GM19463 (cell line): Measurements from ENCODE around the gene KLHDC10.
"Not testable (repeated sequence)": the region's sequence is repeated elsewhere in the genome, so short reads cannot be mapped to it uniquely, and the experiment has no call there.

Experiments
- ATAC-seq: cut with Tn5 transposase; IDR thresholded peaks from one replicate; pipeline ENCODE4 v1.9.1; 2021; ENCODE audit warnings: mild to moderate bottlenecking, moderate library complexity; ENCODE audit not compliant: unreplicated experiment

KLHDC10 gene

DNA sequence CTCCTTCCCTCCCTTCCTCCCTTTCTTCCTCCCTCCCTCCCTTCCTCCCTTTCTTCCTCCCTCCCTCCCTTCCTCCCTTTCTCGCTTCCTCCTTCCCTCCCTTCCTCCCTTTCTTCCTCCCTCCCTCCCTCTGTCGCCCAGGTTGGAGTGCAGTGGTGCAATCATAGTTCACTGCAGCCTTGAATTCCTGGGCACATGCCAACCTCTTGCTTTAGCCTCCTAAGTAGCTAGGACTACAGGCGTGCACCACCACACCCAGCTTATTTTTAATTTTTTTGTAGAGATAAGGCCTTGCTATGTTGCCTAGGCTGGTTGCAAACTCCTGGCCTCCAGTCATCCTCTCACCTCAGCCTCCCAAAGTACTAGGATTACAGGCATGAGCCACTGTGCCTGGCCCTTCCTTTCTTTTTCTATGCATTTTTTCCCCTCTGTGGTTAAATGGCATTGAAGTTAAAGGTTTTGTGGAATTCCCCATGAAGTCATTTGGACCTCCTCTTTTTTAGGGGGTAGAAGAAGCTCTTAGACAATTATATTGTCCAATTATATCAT, 9.6 kb downstream of the KLHDC10 start:
- no peak for ATAC-seq

DNA sequence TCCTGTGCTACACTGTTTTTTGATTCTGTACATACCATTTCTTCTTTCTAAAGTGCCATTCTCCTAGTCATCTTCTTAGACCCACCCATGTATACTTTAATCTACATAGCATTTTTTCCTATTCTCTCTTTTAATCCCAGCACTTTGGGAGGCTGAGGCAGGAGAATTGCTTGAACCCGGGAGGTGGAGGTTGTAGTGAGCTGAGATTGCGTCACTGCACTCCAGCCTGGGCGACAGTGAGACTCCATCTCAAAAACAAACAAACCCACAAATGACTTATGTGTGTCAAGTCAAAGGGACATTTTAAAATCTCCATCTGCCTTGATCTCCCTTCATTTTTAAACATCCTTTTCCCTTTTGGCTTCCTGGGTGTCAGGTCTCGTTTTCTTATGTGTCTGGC, 13.2 kb downstream of the KLHDC10 start:
- ATAC-seq, result not testable (repeated sequence)

DNA sequence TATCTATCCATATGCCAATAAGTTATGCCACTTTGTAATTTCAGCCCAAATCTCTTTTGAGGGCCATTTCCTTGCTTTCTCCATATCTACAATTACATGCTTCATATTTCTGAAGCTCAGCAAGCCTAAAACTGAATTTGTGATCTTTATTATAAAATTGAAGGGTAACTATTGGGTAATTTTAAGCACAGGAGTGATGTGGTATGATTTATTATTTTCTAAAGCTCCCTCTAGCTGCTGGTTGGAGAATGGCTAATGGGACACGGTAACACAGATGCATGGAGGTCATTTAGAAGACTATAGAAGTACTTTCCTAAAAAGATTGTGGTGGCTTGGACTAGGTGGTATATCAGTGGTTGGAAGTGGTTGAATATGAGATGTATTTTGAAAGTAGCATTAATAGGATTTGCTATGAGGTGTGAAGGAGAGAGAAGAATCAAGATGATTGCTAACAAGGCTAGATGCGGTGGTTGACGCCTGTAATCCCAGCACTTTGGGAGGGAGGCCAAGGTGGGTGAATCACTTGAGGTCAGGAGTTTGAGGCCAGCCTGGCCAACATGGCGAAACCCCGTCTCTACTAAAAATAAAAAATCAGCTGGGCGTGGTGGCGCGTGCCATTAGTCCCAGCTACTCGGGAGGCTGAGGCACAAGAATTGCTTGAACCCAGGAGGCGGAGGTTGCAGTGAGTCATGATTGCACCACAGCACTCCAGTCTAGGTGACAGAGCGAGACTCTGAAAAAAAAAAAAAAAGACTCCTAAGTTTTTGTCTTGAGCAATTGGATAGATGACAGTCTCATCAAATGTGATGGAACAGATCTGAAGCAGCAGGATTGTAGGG, 13.9 kb downstream of the KLHDC10 start:
- no peak for ATAC-seq

DNA sequence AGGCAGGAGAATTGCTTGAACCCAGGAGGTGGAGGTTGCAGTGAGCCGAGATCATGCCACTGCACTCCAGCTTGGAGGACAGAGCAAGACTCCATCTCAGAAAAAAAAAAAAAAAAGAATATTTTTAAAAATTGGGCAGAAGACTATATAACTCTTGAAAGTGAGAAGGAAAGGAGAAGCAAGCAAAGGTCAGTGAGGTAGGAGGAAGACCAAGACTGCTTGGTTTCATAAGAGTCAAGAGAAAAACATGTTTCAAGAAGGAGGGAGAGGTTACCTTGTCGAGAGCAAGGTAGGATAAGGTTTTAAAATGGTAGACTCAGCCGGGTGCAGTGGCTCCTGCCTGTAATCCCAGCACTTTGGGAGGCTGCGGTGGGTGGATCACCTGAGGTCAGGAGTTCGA, 14.9 kb downstream of the KLHDC10 start:
- not testable (repeated sequence) for ATAC-seq

DNA sequence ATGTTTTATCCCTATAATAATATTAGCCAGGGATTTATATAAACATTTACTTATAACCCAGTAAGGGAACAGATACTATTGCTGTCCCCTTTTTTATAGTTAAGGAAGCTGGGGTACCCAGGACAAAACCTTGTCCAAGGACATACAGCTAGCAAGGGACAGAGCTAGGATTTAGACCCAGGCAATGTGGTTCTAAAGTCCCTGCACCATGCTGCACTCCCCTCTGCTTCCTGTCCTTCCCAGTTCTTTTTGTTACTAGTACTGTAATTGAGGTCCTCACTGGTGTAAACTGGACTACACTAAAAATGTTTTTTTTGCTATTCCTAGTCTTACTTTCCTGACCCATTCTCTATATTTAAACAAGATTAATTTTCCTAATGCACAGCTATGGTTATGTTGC, 16.6 kb downstream of the KLHDC10 start:
- ATAC-seq, result no peak

DNA sequence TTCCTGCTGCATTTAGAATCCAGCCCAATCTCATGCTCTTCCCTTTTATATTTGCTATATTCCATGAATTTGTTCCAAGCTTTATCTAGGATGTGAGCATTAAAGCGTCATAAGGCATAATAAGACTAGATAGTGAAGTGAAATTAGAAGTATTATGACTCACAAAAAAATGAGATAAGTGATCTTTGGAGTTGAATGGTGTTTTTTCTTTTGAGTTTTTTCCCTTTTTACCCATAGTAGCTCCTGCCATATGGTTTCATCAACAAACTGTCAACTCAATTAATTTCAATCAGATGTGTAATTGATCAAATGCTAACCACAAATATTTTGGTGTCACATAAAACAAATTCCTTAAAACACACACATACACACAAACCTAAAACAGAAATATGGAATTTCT, 17.0 kb downstream of the KLHDC10 start:
- ATAC-seq, result no peak

DNA sequence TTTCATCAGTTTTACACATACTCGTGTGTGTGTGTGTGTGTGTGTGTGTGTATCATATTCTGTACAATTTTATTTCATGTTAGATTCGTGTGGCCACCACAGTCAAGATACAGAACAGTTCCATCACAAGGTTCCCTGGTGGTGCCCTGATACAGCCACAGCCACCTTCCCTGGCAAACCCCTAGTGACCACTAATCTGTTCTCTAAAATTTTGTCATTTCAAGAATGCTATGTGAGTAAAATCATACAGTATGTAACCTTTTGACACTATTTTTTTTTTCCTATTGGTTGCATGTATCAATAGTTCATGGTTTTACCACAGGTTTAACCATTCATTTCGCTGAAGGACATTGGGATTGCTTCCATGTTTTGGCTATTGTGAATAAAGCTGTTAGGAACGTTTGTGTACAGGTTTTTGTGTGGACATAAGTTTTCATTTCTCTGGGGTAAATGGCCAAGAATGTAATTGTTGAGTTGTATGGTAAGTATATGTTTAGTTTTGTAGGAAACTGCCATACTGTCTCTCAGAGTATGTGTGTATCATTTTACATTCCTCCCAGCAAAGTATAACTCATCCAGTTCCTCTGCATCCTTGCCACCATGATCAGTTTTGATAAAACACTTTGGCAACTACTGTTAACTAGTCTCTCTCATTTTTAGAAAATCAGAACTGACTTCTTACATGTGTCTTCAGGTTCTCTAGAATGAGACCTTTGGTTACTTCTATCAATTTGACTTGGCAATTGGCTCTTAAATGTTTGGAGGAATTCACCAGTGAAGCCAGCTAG, 20.6 kb downstream of the KLHDC10 start:
- ATAC-seq, result peak; percentile 59

DNA sequence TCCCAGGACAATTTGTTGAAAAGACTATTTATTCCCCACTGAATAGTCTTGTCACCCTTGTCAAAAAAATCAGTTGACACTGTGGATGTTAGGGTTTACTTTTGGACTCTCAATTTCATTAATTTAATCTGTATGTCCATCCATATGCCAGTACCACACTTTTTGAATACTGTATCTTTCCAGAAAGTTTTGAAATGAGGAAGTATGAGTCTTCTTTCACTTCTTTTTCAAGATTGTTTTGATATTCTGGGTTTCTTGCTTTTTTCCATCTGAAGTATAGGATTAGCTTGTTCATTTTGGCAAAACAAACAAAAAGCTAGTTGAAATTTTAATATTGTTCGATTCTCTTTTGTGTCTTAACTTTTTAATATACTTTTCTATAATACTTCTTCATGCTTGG, 21.7 kb downstream of the KLHDC10 start:
- no peak for ATAC-seq

DNA sequence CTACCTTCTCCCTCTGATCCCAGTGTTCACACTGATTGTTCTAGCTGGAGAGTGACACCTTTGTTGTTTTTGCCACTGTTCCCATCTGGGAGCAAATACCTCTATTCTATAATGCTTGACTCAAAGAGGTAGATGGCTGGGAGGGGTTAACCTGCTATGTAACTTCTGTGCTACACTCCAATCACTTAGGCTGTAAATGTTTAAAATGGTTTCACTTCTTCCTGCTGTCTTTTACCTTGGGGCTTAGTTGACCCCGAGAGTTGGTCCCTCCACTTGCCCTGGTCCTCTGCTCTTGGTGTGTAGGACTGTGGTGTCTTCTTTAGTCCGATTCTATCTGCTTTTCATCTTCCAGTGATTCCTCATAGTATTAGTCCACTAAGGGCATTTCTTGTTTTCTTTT, 22.3 kb downstream of the KLHDC10 start:
- peak; percentile 60 for ATAC-seq

DNA sequence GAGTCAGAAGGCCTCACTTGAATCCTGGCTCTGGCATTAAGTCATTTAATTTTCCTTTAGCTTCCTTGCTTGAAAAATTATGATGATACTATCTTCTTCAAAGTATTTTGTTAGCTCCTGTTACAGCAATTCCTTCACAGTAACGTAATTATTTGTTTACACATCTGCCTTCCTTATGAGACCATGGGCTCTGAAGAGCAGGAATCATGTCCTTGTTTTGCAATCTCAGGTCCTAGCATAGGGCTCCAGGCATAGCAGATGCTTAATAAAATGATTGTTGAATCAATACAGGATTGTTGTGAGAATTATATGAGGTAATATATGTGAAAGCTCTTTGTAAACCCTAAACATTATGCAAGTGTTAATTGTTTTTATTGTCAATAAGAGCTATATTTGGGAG, 25.5 kb downstream of the KLHDC10 start:
- no peak for ATAC-seq

DNA sequence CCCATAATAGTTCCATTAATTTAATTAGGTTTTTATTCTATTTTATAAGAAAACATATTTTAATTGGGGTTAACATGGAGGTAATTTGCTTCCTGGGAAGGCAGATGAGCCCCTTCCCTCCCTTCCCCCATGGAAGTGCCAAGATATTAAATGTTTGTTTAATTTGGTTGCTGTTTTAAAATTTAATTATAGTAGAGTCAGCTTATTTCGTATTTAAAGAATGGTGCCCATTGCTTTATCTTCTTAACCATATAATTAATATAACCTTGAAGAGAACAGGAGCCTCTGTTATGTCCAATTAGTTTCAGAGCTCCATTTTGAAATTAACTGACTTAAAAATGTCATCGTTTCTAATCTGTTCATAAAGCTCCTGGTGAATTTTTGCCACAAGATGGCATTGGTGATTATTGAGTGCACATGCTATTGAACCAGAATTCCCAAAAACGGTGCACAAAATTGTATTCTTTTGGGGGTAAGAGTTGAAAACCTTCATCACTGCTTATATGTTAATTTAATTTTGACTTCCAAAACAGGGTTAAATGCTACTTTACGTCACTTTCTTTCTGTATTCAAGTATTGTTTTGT, 26.0 kb downstream of the KLHDC10 start:
- no peak for ATAC-seq

DNA sequence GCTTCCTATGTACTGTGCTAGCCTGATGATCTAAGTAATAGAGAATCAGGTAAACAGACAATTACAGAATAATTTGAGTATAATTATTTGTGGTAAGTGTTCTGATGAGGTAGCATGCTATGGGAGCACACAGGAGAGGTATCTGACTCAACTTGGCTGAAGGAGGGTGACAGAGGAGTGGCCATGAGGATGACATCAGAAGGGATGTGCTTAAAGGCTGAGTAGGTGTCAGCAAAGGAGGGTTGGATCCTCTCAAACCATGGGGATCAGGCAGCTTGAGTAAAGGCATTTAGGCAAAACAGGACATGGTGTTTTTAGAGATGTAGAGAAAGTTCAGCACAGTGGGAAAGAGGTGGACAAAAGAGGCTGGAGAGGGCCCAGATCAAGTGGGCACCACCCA, 29.0 kb downstream of the KLHDC10 start:
- ATAC-seq, result no peak

DNA sequence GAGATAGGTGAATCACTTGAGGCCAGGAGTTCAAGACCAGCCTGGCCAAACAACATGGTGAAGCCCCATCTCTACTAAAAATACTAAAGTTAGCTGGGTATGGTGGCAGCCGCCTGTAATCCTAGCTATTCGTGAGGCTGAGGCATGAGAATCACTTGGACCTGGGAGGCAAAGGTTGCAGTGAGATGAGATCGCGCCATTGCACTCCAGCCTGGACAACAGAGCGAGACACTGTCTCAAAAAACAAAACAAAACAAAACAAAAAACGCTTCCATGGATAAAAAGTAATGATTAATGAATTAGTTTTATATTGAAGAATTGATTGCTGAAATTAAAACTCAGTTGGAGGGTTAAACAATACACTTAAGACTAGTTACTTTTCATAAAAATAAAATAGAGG, 32.3 kb downstream of the KLHDC10 start:
- no peak for ATAC-seq

DNA sequence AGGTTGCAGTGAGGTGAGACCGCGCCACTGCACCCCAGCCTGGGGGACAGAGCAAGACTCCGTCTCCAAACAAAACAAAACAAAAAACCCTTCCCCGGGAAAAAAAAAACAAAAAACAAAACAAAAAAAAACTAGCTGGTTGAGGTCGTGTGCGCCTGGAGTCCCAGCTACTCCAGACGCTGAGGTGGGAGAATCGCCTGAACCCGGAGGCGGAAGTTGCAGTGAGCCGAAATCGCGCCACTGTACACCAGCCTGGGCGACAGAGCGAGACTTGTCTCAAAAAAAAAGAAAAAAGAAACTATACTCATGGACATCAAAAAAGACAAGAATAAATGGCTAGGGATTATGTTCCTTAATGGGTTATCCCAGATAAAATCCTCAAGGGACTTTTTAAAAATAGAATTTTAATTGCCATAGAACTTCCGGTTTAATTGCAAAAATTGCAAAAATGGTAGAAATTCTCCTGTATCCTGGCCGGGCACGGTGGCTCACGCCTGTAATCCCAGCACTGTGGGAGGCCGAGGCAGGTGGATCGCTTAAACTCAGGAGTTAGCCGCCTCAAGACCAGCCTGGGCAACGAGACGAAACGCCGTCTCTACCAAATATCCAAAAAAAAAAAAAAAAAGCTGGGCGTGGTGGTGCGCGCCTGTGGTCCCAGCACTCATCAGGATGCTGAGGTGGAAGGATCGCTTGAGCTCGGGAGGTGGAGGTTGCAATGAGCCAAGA, 37.8 kb downstream of the KLHDC10 start:
- no peak for ATAC-seq

DNA sequence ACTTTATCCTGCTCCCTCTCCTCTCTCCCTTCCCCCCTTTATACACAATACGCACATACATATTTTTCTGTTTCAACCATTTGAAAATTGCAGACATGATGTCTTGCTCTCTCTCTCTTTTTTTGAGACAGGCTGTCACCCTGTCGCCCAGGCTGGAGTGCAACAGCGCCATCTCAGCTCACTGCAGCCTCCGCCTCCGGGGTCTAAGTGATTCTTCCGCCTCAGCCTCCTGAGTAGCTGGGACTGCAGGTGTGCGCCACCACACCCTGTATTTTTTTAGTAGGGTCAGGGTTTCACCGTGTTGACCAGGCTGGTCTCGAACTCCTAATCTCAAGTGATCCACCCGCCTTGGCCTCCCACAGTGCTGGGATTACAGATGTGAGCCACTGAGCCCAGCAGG, 38.5 kb downstream of the KLHDC10 start:
- ATAC-seq, result no peak

DNA sequence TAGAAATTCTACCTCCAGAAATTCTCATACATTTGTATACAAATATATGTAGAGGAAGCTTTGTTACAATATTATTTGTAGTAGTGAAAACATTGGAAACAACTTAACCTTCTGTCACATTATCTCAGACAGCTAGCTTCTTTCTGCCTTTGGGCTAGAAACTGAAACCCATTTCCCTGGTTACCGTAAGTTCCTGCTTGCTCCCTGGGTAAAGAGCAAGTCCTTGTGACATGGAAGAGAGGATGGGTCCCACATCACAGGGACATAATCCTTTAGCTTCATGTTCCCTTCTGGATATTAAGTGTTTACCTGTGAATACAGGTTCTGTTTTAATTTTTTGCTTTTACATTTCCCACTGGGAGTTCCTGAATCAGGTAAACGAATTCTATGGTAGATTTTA, 41.8 kb downstream of the KLHDC10 start:
- no peak for ATAC-seq

DNA sequence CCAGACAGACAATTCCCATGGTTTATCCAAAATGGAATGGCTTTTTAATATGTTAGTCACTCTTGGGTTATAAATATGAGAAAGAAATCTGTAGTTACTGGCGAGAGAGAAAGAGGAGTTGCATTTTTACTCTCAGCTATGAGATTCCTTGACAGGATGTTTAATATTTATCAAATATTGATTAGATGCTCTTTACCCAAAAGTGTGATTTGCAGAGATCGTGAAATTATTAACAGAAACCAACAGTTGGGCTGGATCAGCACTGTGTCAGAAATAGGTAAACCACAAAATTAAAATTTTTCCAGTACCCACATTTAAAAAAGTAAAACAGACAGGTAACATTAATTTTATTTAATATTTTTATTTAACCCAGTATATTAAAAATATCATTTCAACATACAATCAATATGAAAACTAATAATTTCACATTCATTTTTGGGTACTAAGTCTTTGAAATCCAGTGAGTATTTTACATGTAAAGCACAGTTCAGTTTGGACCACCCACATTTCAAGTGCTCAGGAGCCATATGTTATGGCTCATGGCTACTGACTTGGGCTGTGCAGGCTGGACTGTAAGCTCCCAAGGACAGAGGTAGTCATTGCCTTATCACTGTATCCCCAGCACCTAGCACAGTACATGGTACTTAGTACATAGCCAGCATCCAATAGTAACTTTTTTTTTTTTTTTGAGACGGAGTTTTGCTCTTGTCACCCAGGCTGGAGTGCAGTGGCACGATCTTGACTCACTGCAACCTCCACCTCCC, 42.5 kb downstream of the KLHDC10 start:
- no peak for ATAC-seq

DNA sequence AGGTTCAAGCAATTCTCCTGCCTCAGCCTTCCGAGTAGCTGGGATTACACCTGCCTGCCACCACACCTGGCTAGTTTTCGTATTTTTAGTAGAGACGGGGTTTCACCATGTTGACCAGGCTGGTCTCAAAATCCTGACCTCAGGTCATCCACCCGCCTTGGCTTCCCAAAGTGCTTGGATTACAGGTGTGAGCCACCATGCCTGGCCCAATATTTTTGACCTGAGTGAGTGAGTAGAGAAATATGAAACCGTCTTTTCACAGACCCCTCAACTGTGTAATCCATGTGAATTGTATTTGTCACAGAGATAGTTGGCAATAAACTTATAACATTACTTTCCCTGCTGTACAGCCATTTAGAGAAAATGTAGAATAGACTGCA, 43.1 kb downstream of the KLHDC10 start:
- ATAC-seq, result not testable (repeated sequence)

DNA sequence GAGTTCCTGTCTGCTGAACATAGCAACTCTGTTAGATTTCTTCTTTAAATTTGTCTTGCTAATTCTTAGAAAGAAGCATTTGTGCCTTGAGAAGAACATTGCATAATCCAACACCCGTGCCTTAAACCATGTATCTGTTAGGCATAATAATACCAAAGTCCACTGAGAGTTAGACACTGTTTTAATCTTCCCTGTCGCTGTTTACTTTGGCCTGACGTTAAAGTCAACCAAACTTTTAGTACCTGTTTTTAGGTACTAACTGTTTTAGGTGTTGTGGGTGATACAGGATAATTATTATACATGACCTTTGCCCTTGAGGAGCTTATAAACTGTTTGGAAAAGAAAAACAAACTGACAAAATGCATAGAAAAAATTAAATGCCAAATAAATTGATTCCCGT, 43.6 kb downstream of the KLHDC10 start:
- ATAC-seq, result no peak

DNA sequence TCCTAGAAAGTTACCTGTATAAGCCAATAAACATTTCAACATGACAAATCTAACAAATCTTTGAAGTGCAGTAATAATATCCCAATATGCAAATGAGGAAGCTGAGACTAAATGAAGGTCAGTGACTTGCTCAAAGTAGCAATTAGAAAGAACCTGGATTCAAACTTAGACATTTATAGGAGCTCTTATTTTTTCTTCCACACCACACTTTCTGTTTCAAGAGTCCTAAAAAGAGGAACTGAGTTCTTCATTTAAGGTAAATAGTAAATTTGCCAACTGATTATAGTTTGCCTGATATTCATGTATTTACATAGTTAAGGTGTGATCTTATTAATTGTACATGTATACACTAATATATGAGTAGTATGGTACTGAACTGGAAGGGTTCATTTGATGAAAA, 44.0 kb downstream of the KLHDC10 start:
- no peak for ATAC-seq
